Stimulated activated naive CD8-positive, alpha-beta T cell treated with anti-CD3 and anti-CD28 coated beads, Interleukin-15, Interleukin-2, amounts not matched to agents 100 U/mL and 50 U/mL, for 24 hours (primary cell): ENCODE data around the gene PHKA1.
A peak's percentile ranks its signal among the peaks of the same experiment; 100 is the strongest.
"Not testable (repeated sequence)": the region's sequence is repeated elsewhere in the genome, so short reads cannot be mapped to it uniquely, and the experiment has no call there.

ENCODE experiments used
- ATAC-seq: fragments of 150-1000 bp; cut with Tn5 transposase; one replicate; pipeline ENCODE4 v1.10.0; 2021
- DNase-seq: peaks from one replicate; pipeline ENCODE4 v3.0.0; 2021

Gene PHKA1

DNA sequence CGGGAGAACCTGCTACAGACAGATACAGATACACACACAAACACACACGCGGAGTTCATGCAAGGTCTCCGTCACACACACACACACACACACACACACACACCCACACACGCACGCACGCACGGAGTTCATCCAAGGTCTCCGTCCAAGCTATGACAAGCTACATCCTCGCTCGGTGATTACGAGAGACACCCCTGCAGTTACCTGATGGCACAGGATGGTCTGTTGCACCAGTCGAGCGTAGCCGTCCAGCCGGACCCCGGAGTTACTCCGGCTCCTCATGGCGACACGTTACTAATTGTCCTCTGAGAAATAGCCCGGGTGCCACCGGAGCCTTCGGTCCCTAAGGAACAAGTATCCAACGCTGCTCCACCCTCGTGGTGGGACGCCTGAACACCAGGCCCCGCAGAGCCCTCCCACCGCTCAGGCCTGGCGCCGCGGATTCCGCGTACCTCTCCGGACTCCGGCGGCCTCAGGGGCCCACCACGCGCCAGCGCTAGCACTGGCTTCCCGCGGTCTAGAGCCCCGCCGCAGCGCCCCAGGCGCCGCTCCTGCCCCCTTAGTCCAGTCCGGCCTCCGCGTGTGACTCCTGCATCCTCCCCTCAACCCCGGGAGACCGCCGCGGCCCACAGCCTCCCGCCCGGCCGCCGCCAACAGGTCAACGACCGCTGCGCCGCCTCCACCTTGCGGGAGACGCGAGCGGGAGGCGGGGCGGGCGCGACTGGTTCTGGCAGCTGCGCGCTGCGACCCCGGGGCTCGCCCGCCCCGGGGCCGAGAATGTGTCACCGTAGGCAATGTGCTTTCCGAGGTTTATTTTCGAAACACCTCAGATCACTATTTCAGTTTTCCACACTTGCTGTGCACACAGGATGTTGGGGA lies at the start of gene PHKA1:
Gene PHKA1, minus strand, starts transcription at position 708 of the 879 bp plus-strand sequence. Its CDS starts 426 bp downstream, at position 282.
- ATAC-seq: peak; percentile 79
- DNase-seq: peak; percentile 65

- not testable (repeated sequence) for DNase-seq, ATAC-seq
These were observed 46.3 kb upstream of the PHKA1 start for GRCh38 chrX:72760454-72760853.

GRCh38 chrX:72748545-72748944 lies 34.4 kb upstream of the PHKA1 start:
- ATAC-seq, DNase-seq: not testable (repeated sequence)

- not testable (repeated sequence) for DNase-seq, ATAC-seq
These were observed 31.4 kb upstream of the PHKA1 start for GRCh38 chrX:72745546-72745945.

GRCh38 chrX:72735561-72735960 lies 21.5 kb upstream of the PHKA1 start:
- no peak for DNase-seq
- no peak for ATAC-seq

DNA sequence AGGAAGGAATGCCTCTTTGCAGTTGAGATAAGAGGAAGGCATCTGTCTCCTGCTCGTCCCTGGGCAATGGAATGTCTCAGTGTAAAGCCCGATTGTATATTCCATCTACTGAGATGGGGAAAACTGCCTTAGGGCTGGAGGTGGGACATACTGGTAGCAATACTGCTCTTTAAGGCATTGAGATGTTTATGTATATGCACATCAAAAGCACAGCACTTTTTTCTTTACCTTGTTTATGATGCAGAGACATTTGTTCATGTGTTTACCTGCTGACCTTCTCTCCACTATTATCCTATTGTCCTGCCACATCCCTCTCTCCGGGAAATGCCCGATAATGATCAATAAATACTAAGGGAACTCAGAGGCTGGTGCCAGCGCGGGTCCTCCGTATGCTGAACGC lies 19.5 kb upstream of the PHKA1 start:
- not testable (repeated sequence) for ATAC-seq, DNase-seq

- ATAC-seq (no peak), DNase-seq (no peak)
These were observed 13.7 kb upstream of the PHKA1 start for GRCh38 chrX:72727846-72728245.

DNA sequence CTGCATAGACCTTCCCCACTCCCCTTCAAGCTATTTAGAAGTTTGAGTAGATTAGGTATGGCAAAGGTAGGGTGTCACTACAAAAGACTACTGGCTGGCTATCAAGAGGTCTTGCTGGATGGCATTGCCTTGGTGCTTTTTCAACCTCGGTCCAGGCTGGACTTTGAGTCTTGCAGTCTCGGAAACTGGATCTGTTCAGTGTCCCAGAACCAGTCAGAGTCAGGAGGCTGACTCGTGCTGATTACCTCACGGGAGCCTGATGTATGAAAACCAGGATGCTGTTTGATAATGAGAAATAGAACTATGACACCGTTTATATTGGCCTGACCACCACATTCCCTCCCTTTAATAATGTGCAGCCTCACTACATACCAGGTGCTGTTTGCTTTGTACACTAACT lies 2.7 kb upstream of the PHKA1 start:
- DNase-seq (no peak), ATAC-seq (no peak)

GRCh38 chrX:72715546-72715945 lies 1.4 kb upstream of the PHKA1 start:
- DNase-seq (no peak), ATAC-seq (no peak)

DNA sequence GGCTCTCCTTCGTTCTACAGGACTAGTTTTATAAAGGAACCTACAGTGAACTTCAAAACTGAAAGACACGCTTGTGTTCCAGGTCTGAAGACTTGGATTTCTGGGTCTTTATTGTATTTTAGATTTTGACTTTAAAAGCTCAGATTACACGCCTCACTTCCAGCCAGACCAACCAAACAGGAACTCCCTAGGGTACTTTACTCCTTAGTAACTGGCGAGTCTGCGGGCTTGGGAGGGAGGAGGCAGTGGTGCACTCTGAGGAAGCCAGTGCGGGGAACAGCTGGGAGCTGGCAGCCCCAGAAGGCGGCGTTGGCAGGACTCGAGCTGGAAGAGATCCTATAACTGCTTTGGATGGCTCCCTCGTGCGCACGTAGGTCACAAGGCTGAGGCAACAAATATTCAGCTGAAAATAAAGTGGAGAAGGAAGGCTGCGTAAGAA lies 391 bp upstream of the PHKA1 start:
- DNase-seq: peak; percentile 13
- no peak for ATAC-seq

DNA sequence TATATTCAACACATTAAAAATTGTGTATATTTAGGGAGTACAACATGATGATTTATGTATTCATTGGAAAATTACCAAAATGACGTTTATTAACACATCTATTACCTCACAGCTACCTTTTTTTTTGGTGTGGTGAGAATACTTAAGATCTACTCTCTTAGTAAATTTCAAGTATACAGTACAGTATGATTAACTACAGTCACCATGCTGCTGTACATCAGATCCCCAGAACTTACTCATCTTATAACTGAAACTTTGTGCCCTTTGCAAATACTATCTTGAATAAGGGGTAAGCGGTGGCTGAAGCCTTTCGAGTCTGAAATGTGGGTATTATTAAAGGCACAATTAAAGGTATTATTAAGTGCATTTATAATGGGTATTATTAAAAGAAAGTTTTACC lies 976 bp downstream of the PHKA1 start:
- peak; percentile 67 for ATAC-seq
- no peak for DNase-seq

DNA sequence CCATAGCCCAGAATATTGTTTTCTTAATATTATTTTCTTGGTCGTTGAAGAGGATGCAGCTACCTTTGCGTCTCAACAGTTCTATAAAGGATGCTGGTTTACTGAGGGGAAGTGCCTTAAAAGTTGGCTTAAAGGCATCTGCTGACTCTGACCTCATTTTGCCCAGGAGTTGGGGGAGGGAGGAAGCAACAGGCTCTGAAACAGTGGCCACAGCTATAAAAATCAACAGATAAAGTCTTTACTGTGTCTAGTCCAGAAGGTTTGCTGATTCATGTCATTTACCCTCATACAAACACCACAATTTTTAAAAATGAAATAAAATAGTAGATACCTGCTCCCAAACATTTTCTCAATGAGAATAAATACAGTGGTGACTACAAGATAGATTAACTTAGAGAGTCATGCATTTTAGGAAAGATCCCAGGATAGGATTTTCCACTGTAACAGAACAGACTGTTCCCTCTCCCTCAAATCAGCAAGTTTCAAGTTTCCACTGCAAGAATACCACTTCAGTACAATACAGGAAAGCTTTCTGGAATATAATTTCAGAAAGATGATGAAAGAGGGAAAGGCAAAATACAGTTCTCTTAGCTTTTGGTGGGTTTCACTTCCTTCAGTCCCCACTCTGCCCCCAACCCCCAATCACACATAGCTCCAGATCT lies 1.9 kb downstream of the PHKA1 start:
- DNase-seq: no peak
- ATAC-seq: no peak

GRCh38 chrX:72705814-72706213 lies 8.3 kb downstream of the PHKA1 start:
- DNase-seq: no peak
- no peak for ATAC-seq

DNA sequence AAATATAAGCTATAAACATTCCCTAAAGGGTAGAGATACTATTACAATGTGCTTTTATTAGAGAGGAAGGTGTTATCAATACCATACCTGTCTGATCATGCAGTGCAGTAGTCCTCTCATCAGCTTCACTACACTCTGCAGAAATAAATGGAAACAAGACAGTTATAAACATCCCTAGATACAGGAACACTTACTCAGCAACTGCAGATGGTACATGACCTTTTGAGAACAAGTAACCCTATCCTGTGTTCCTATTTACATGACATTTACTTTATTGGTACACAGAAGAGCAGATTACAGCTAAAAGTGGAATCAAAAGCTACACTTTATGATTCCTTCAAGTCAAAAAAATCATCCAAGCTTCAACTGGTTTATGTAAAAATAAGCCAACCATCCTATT lies 9.0 kb downstream of the PHKA1 start:
- no peak for ATAC-seq
- no peak for DNase-seq

DNA sequence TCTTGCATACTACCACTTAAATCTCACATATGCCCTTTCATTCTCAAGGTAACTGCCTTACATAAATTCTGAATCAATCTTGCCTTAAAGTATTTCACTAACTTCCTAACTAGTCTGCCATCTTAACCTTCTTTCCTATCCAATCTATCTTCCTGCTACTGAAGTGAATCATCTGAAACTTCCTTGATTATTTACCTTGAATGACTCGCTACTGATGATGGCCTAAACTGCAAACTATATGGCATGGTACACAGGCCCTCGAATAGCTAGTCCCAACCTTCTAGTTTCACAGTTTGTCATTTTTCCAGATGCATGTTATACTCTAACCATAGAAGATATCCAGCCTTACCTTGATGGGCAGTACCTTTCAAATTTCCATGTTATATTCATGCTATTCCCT lies 19.9 kb downstream of the PHKA1 start:
- no peak for ATAC-seq
- no peak for DNase-seq

GRCh38 chrX:72693477-72693876 lies 20.6 kb downstream of the PHKA1 start:
- DNase-seq (no peak), ATAC-seq (no peak)

DNA sequence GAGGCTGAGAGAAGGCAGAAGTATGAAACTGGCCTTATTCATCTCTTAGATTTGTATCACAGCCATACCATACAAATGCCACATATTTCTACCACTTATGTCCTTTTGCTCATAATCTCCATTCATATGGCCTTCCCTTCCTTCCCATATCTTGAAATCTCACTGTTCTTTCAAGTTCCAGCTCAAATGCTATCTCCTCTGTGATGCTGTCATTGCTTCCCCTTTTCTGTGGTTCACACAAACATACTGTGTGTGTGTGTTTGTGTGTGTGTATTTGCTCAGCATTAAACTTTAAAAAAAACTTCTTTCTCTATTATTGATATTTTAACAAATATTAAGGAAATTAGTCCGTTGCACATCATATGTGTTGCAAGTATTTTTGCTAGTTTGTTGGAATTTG lies 26.7 kb downstream of the PHKA1 start:
- DNase-seq (no peak), ATAC-seq (no peak)

DNA sequence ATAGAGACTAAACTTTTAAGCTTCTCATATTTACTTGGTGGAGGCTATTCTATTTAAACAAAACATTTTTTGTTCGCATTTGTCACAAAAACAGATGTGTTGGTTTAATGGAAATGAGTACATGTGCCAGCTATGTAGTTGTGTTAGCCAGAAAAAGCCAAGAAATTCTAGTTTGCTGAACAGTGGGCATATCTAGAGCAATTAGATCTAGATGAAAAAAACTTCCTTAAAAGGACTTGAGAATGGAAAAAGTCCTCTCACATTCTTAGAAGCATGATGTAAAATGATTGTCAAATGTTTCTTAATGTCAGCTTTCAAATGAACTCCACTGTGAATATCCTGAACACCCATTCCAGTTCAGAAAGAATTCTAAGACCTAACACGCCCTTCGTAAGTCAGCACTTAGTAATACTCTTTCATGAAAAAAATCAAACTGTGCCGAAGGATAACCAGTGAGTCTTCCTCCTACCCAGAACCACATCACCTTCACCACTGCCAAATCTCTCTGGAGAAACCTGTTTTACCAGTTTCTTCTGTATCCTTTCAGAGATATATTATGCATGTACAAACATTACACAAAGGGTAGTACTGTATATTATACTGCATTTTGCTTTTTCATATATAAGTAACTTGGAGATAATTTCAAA lies 28.2 kb downstream of the PHKA1 start:
- ATAC-seq: no peak
- no peak for DNase-seq

DNA sequence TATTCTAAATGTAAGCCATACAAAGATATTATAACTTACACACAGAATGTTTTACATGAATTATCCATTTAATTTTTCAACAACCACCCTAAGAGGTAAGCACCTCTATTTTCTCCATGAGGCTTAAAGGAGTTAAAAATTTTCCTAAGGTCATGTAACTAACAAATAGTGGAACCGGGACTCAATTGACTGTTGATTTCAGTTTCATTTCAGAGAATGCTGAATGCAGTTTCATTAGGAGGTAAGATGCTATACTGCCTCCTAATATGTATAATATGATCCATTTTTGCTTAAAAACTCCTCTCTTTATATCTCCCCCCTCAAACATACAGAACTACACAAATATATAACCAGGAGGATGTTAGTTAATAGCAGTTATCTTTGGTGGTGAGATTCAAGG lies 29.1 kb downstream of the PHKA1 start:
- DNase-seq (no peak), ATAC-seq (no peak)

DNA sequence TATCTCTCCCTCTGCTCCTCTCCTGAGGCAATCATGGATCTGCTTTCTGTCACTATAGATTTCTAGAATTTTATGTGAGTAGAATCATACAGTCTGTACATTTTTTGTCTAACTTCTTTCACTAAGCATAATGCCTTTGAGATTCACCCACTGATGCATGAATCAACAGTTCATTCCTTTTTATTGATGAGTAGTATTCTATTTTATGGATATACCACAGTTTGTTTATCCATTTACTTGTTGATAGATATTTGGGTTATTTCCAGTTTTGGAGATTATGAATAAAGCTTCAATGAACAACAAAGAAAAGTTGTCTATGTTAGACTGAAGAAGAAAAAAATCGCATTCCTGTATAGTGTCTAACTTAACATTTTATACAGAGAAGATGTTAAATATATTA lies 30.5 kb downstream of the PHKA1 start:
- ATAC-seq: no peak
- DNase-seq: no peak

DNA sequence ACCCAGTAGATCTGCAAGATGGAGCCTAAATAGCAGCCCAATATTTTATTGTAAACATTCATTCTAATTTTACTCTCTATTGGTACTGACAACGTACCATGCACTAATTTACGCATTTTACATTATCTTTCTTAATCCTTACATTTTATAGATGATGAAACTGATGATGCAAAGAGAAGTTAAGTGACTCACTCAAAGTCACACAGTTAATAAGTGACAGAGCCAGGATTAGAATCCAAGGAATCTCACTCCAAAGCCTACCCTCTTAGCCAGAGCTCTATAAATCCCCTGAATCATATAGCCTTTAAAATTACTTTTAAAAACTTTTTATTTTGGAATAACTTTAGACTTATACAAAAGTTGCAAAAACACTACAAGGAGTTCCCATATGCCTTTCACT lies 37.6 kb downstream of the PHKA1 start:
- ATAC-seq (no peak), DNase-seq (no peak)

DNA sequence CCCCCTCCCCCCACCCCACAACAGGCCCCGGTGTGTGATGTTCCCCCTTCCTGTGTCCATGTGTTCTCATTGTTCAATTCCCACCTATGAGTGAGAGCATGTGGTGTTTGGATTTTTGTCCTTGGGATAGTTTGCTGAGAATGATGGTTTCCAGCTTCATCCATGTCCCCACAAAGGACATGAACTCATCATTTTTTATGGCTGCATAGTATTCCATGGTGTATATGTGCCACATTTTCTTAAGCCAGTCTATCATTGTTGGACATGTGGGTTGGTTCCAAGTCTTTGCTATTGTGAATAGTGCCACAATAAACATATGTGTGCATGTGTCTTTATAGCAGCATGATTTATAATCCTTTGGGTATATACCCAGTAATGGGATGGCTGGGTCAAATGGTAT lies 40.2 kb downstream of the PHKA1 start:
- DNase-seq, ATAC-seq: not testable (repeated sequence)

DNA sequence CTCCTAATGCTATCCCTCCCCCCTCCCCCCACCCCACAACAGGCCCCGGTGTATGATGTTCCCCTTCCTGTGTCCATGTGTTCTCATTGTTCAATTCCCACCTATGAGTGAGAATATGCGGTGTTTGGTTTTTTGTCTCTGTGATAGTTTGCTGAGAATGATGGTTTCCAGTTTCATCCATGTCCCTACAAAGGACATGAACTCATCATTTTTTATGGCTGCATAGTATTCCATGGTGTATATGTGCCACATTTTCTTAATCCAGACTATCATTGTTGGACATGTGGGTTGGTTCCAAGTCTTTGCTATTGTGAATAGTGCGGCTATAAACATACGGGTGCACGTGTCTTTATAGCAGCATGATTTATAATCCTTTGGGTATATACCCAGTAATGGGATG lies 44.6 kb downstream of the PHKA1 start:
- not testable (repeated sequence) for DNase-seq, ATAC-seq
